ENCODE results near the gene GNAO1.

GRCh38 chr16:56400458-56400857 lies 209.2 kb downstream of the GNAO1 start:
- TF ChIP-seq SETDB1 (CRISPR knock-in tag; IDR thresholded peaks at IDR 0.05; ENCODE audit: borderline replicate concordance) (no peak), CBX1 (IDR thresholded peaks at IDR 0.05; ENCODE audit: low read depth) (no peak), ZNF224 (CRISPR knock-in tag; IDR thresholded peaks at IDR 0.05) (no peak), AFF4 (CRISPR knock-in tag; IDR thresholded peaks at IDR 0.05) (no peak), SRSF1 (optimal IDR thresholded peaks at IDR 0.05; ENCODE audit: low read depth, low read length) (no peak)
- TF ChIP-seq, protein P1, sequence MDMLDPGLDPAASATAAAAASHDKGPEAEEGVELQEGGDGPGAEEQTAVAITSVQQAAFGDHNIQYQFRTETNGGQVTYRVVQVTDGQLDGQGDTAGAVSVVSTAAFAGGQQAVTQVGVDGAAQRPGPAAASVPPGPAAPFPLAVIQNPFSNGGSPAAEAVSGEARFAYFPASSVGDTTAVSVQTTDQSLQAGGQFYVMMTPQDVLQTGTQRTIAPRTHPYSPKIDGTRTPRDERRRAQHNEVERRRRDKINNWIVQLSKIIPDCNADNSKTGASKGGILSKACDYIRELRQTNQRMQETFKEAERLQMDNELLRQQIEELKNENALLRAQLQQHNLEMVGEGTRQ (IDR thresholded peaks at IDR 0.05; ENCODE audit: low read depth, low read length) = no peak
- TF ChIP-seq, protein P1 (CRISPR knock-in tag; IDR thresholded peaks at IDR 0.05; ENCODE audit: borderline replicate concordance) = no peak
- TF ChIP-seq, protein P2, sequence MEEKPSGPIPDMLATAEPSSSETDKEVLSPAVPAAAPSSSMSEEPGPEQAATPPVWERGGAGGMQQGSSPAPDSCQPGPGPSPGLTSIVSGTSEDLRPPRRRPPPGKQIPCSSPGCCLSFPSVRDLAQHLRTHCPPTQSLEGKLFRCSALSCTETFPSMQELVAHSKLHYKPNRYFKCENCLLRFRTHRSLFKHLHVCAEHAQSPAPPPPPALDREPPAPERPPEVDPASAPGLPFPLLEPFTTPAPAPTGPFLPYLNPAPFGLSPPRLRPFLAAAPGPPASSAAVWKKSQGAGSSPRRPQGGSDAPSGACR (CRISPR knock-in tag; IDR thresholded peaks at IDR 0.05) = no peak
- TF ChIP-seq, protein P3, sequence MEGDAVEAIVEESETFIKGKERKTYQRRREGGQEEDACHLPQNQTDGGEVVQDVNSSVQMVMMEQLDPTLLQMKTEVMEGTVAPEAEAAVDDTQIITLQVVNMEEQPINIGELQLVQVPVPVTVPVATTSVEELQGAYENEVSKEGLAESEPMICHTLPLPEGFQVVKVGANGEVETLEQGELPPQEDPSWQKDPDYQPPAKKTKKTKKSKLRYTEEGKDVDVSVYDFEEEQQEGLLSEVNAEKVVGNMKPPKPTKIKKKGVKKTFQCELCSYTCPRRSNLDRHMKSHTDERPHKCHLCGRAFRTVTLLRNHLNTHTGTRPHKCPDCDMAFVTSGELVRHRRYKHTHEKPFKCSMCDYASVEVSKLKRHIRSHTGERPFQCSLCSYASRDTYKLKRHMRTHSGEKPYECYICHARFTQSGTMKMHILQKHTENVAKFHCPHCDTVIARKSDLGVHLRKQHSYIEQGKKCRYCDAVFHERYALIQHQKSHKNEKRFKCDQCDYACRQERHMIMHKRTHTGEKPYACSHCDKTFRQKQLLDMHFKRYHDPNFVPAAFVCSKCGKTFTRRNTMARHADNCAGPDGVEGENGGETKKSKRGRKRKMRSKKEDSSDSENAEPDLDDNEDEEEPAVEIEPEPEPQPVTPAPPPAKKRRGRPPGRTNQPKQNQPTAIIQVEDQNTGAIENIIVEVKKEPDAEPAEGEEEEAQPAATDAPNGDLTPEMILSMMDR (CRISPR knock-in tag; IDR thresholded peaks at IDR 0.05) = no peak
- TF ChIP-seq, protein P4, sequence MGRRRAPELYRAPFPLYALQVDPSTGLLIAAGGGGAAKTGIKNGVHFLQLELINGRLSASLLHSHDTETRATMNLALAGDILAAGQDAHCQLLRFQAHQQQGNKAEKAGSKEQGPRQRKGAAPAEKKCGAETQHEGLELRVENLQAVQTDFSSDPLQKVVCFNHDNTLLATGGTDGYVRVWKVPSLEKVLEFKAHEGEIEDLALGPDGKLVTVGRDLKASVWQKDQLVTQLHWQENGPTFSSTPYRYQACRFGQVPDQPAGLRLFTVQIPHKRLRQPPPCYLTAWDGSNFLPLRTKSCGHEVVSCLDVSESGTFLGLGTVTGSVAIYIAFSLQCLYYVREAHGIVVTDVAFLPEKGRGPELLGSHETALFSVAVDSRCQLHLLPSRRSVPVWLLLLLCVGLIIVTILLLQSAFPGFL (CRISPR knock-in tag; IDR thresholded peaks at IDR 0.05) = no peak

All from HepG2 (cell line).